Endothelial cell of umbilical vein (primary cell): ENCODE measurements around the gene METTL18. TPM values are rescaled to one million over a fixed set of nuclear protein-coding genes. Genes with fewer than 3 reads are reported as not detected.

Source experiments
- BruUV-seq: library from RNA; stranded (reverse); fragments of 400-500 nt; replicated peaks from 2 replicates; lab custom pipeline; 2021; lab: Mats Ljungman, UMichigan
- CTCF ChIA-PET: fragments of 300-600, 350-600 bp; sonication (Branson Sonifier 250); formaldehyde crosslinking; loops from one replicate; lab custom pipeline; 2021; ENCODE audit warnings: antibody characterized with exemption, inconsistent platforms; lab: Charles Lee
- POLR2A ChIA-PET: fragments of 300-600, 350-600 bp; sonication (Branson Sonifier 250); formaldehyde crosslinking; loops from one replicate; lab custom pipeline; 2021; ENCODE audit warnings: antibody characterized with exemption, inconsistent platforms; lab: Charles Lee
- DNase-seq: peaks from one replicate; pipeline ENCODE4 v3.0.0-alpha.2; 2011; ENCODE audit warnings: low read depth, low spot score
- FAIRE-seq: peaks from 2 replicates; lab custom pipeline; 2011; peaks lifted over from hg19 to GRCh38; lab: Jason Lieb, UNC
- H2AFZ ChIP-seq: 2 replicates; pipeline ENCODE4 v1.6.0; 2012; ENCODE audit warnings: low read depth, low read length, control low read depth, inconsistent platforms
- H3K27ac ChIP-seq: 2 replicates; pipeline ENCODE4 v1.5.1; 2011; ENCODE audit warnings: low read depth, mild to moderate bottlenecking, control low read depth, low read length, moderate library complexity; ENCODE audit not compliant: insufficient read depth
- H3K27me3 ChIP-seq, 2 experiments: 2 replicates each; pipeline versions ENCODE4 v1.6.0 to v1.6.1; 2011; ENCODE audit warnings: low read length in 2 of 2, mixed read lengths in 1 of 2; ENCODE audit not compliant: control insufficient read depth in 2 of 2, insufficient read depth in 2 of 2
- H3K36me3 ChIP-seq, 2 experiments: 2 replicates in 1 of 2; 3 replicates in 1 of 2; pipeline ENCODE4 v1.5.1; 2011; ENCODE audit warnings: low read length in 2 of 2, mild to moderate bottlenecking in 1 of 2, moderate library complexity in 1 of 2; ENCODE audit not compliant: control insufficient read depth in 2 of 2, insufficient read depth in 2 of 2; ENCODE audit errors: extremely low read depth in 1 of 2
- H3K4me1 ChIP-seq: 3 replicates; pipeline ENCODE4 v1.5.1; 2011; ENCODE audit warnings: mild to moderate bottlenecking, low read length; ENCODE audit not compliant: control insufficient read depth, insufficient read depth; ENCODE audit errors: extremely low read depth
- H3K4me2 ChIP-seq: 2 replicates; pipeline ENCODE4 v1.6.1; 2011; ENCODE audit warnings: low read length, control low read depth, mixed read lengths; ENCODE audit not compliant: insufficient read depth
- H3K4me3 ChIP-seq, 3 experiments: fragments of 200-600 bp in 1 of 3; sonication (generic), shearing (Covaris generic) in 1 of 3; replicated peaks in 1 of 3; 2 replicates each; pipeline ENCODE4 v1.5.1; 2011 to 2016; ENCODE audit warnings: control low read depth in 3 of 3, low read length in 3 of 3, mild to moderate bottlenecking in 2 of 3, inconsistent platforms in 1 of 3, low read depth in 1 of 3, moderate library complexity in 1 of 3; ENCODE audit not compliant: insufficient read depth in 1 of 3
- H3K79me2 ChIP-seq: 2 replicates; pipeline ENCODE4 v1.6.0; 2012; ENCODE audit warnings: low read length, inconsistent platforms; ENCODE audit not compliant: control insufficient read depth, insufficient read depth
- H3K9ac ChIP-seq: replicated peaks from 2 replicates; pipeline ENCODE3; 2011; ENCODE audit warnings: low read length, control low read depth; ENCODE audit not compliant: insufficient read depth; ENCODE audit errors: extremely low read depth
- H3K9me1 ChIP-seq: replicated peaks from 3 replicates; pipeline ENCODE4 v1.6.0; 2011; ENCODE audit warnings: mild to moderate bottlenecking, low read length; ENCODE audit not compliant: control insufficient read depth, insufficient read depth; ENCODE audit errors: extremely low read depth
- H3K9me3 ChIP-seq: replicated peaks from 2 replicates; pipeline ENCODE4 v1.5.1; 2012; ENCODE audit warnings: low read length, inconsistent platforms; ENCODE audit not compliant: control insufficient read depth, insufficient read depth
- H4K20me1 ChIP-seq: replicated peaks from 2 replicates; pipeline ENCODE3; 2011; ENCODE audit warnings: mild to moderate bottlenecking, low read length; ENCODE audit not compliant: control insufficient read depth, insufficient read depth; ENCODE audit errors: extremely low read depth
- CTCF ChIP-seq, 2 donors: IDR thresholded peaks; 1 replicate in 1 of 2; 2 replicates in 1 of 2; pipeline ENCODE4 v1.5.1; 2011; ENCODE audit warnings: low read length in 2 of 2, mild to moderate bottlenecking in 2 of 2, moderate library complexity in 2 of 2, control low read depth in 1 of 2, inconsistent platforms in 1 of 2, low read depth in 1 of 2; ENCODE audit not compliant: insufficient read depth in 1 of 2; ENCODE audit errors: extremely low read depth in 1 of 2
- EZH2 ChIP-seq: IDR thresholded peaks from 2 replicates; pipeline ENCODE4 v1.6.1; 2012; ENCODE audit warnings: borderline replicate concordance, low read depth, mild to moderate bottlenecking, moderate library complexity, low read length, inconsistent platforms; ENCODE audit not compliant: severe bottlenecking
- FOS ChIP-seq: IDR thresholded peaks from 2 replicates; pipeline ENCODE4 v1.6.1; 2011; ENCODE audit warnings: mild to moderate bottlenecking, low read length, moderate library complexity, borderline replicate concordance; ENCODE audit not compliant: insufficient read depth
- GATA2 ChIP-seq: IDR thresholded peaks from 2 replicates; pipeline ENCODE4 v1.7.0; 2011; ENCODE audit warnings: low read depth, mild to moderate bottlenecking, moderate library complexity, mixed read lengths, low read length; ENCODE audit not compliant: insufficient read length, insufficient read depth
- JUN ChIP-seq: IDR thresholded peaks from 2 replicates; pipeline ENCODE4 v1.6.1; 2011; ENCODE audit warnings: borderline replicate concordance, low read depth; ENCODE audit not compliant: insufficient read length, insufficient read depth
- MYC ChIP-seq: IDR thresholded peaks from one replicate; pipeline ENCODE4 v1.6.1; 2011; ENCODE audit warnings: mild to moderate bottlenecking, low read depth, low read length
- POLR2A ChIP-seq: IDR thresholded peaks from 2 replicates; pipeline ENCODE4 v1.6.1; 2012; ENCODE audit warnings: low read depth, mild to moderate bottlenecking, control low read depth, low read length
- POLR2AphosphoS5 ChIP-seq: IDR thresholded peaks from 2 replicates; pipeline ENCODE4 v1.6.1; 2012; ENCODE audit warnings: low read depth, mild to moderate bottlenecking, control low read depth, low read length, moderate library complexity; ENCODE audit not compliant: insufficient read depth
- dilution Hi-C: fragments of 300-500 bp; cut with MboI; formaldehyde crosslinking; loops from one replicate; pipeline ENCODE4 v1.15.0; 2019; ENCODE audit warnings: low sequenced_read_pairs; ENCODE audit not compliant: extremely low pct_ligation_motif_present
- intact Hi-C: fragments of 100-400 bp; cut with micrococcal nuclease; formaldehyde crosslinking; loops from one replicate; pipeline ENCODE4 v1.10.0; 2022
- polyA plus RNA-seq, 4 experiments: library from polyadenylated mRNA; depleted of rRNA in 3 of 4; stranded (reverse) in 3 of 4; unstranded in 1 of 4; fragments of >200 nt; gene quantifications; 2 replicates each; pipeline versions ENCODE4 v1.2.1 to v1.2.3, GENCODE V29; 2011 to 2012; ENCODE audit warnings: missing spikeins in 1 of 4
- total RNA-seq: library from RNA; stranded (reverse); gene quantifications from 2 replicates; pipeline ENCODE4 v1.2.3, GENCODE V29; 2021
- TF ChIP-seq, protein P1 (sequence below): IDR thresholded peaks from 2 replicates; pipeline ENCODE4 v1.6.1; 2011; ENCODE audit not compliant: insufficient read depth, insufficient read length

Gene METTL18
- total and polyA plus RNA-seq, 2 donors (not counting 3 experiments of a cell fraction or from before 2014, with no cell fraction given) = 1.1 to 6.6 TPM

DNA sequence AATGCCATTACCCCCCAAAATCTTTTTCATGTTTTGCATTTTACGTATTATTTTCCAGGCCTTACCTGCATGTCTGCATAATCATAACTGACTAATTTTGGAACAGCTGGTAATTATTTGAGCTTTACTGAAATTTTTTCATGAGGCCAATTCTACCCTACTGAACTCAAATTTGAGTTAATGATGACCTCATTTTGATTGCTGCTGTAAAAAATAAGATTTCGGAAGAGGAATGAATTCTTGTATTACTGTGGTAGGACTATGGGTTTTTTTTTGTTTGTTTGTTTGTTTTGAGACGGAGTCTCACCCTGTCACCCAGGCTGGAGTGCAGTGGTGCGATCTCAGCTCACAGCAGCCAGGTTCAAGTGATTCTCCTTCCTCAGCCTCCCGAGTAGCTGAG, 2.6 kb upstream of the METTL18 start:
- no peak overlapping the region for H3K4me3 ChIP-seq
- no peak overlapping the region for H3K4me2 ChIP-seq
- no peaks in the 10 kb centered on the region for H3K36me3 ChIP-seq
- H3K79me2 ChIP-seq = peaks cover 17% of the 10 kb centered on the region
- no peak for FAIRE-seq
- BruUV-seq = no TSS peak
- no peak overlapping the region for H3K27ac ChIP-seq
- DNase-seq = no peak
- H2AFZ ChIP-seq = no peak overlapping the region
- ChIA-PET POLR2A (interaction anchor here (0.6 kb wide), 1 partner anchor 449 kb away, joined by 10 read pairs; no protein-coding TSS in a partner anchor), CTCF (interaction anchor here (4.4 kb wide), 1 partner anchor 13 kb away, joined by 33 read pairs; no protein-coding TSS in a partner anchor)
- dilution Hi-C loops (no loop called here), intact Hi-C loops (loop anchor here (10.0 kb wide), 2 partner anchors 432 to 682 kb away; partner anchors contain the start of genes BLZF1 and NME7)
- TF ChIP-seq CTCF (IDR thresholded peaks at IDR 0.05; ENCODE audit: extremely low read depth in 1 of 2, insufficient read depth in 1 of 2, low read depth in 1 of 2, low read length in 2 of 2) = no peak
- TF ChIP-seq POLR2AphosphoS5 = no peak
- TF ChIP-seq GATA2 = no peak
- no peak for TF ChIP-seq FOS
- no peak for TF ChIP-seq MYC
- TF ChIP-seq EZH2 = no peak
- TF ChIP-seq, protein P1, sequence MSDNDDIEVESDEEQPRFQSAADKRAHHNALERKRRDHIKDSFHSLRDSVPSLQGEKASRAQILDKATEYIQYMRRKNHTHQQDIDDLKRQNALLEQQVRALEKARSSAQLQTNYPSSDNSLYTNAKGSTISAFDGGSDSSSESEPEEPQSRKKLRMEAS = no peak
- no peak for TF ChIP-seq JUN
- no peak for TF ChIP-seq POLR2A
- no peaks in the 10 kb centered on the region for H3K9me3 ChIP-seq
- no peaks in the 10 kb centered on the region for H3K27me3 ChIP-seq
- no peak overlapping the region for H3K9ac ChIP-seq
- peaks cover 11% of the 10 kb centered on the region for H3K4me1 ChIP-seq
- no peaks in the 10 kb centered on the region for H4K20me1 ChIP-seq
- no peaks in the 10 kb centered on the region for H3K9me1 ChIP-seq
